ENCODE measurements around the gene HOXA4. TPM values are rescaled to one million over a fixed set of nuclear protein-coding genes. Genes with fewer than 3 reads are reported as not detected.

The HOXA4 gene
- total RNA-seq, 1 experiment from 2014 or later, result 0.57 TPM

GRCh38 chr7:27121684-27122076, 8.9 kb downstream of the HOXA4 start:
- no peak for DNase-seq (ENCODE audit: extremely low read depth, low read depth)

GRCh38 chr7:27119412-27119911, 11.1 kb downstream of the HOXA4 start:
- no peak for DNase-seq (ENCODE audit: extremely low read depth, low read depth)

- no peak for DNase-seq (ENCODE audit: extremely low read depth, low read depth)
Observed at GRCh38 chr7:27118580-27118979, 12.0 kb downstream of the HOXA4 start.

GRCh38 chr7:27117887-27118491, 12.6 kb downstream of the HOXA4 start:
- DNase-seq (ENCODE audit: extremely low read depth, low read depth), result no peak

- DNase-seq (ENCODE audit: extremely low read depth, low read depth), result no peak
Observed at GRCh38 chr7:27116962-27117886, 13.3 kb downstream of the HOXA4 start.

- no peak for DNase-seq (ENCODE audit: extremely low read depth, low read depth)
Observed at GRCh38 chr7:27116031-27116961, 14.3 kb downstream of the HOXA4 start.

GRCh38 chr7:27115221-27116026, 15.1 kb downstream of the HOXA4 start:
- DNase-seq (ENCODE audit: extremely low read depth, low read depth), result peak; percentile 67

- DNase-seq (ENCODE audit: extremely low read depth, low read depth), result no peak
Observed at GRCh38 chr7:27114881-27115220, 15.7 kb downstream of the HOXA4 start.

- DNase-seq (ENCODE audit: extremely low read depth, low read depth), result peak; percentile 64
Observed at GRCh38 chr7:27113991-27114769, 16.4 kb downstream of the HOXA4 start.

GRCh38 chr7:27112955-27113949, 17.3 kb downstream of the HOXA4 start:
- DNase-seq (ENCODE audit: extremely low read depth, low read depth), result peak; percentile 73

- DNase-seq (ENCODE audit: extremely low read depth, low read depth), result no peak
Observed at GRCh38 chr7:27112361-27112760, 18.2 kb downstream of the HOXA4 start.

- DNase-seq (ENCODE audit: extremely low read depth, low read depth), result no peak
Observed at GRCh38 chr7:27111751-27112277, 18.7 kb downstream of the HOXA4 start.

- no peak for DNase-seq (ENCODE audit: extremely low read depth, low read depth)
Observed at GRCh38 chr7:27111042-27111750, 19.4 kb downstream of the HOXA4 start.

GRCh38 chr7:27110186-27111031, 20.1 kb downstream of the HOXA4 start:
- no peak for DNase-seq (ENCODE audit: extremely low read depth, low read depth)

- no peak for DNase-seq (ENCODE audit: extremely low read depth, low read depth)
Observed at GRCh38 chr7:27109466-27110185, 20.9 kb downstream of the HOXA4 start.
